Stimulated activated CD4-positive, alpha-beta T cell treated with anti-CD3 and anti-CD28 coated beads, Interleukin-2, amount 100 ng/mL, for 24 hours (primary cell): ENCODE measurements around the gene AOC3.

Experiments
- DNase-seq, 2 donors: peaks; one replicate each; pipeline ENCODE4 v3.0.0-alpha.2; 2020

The AOC3 gene, protein sequence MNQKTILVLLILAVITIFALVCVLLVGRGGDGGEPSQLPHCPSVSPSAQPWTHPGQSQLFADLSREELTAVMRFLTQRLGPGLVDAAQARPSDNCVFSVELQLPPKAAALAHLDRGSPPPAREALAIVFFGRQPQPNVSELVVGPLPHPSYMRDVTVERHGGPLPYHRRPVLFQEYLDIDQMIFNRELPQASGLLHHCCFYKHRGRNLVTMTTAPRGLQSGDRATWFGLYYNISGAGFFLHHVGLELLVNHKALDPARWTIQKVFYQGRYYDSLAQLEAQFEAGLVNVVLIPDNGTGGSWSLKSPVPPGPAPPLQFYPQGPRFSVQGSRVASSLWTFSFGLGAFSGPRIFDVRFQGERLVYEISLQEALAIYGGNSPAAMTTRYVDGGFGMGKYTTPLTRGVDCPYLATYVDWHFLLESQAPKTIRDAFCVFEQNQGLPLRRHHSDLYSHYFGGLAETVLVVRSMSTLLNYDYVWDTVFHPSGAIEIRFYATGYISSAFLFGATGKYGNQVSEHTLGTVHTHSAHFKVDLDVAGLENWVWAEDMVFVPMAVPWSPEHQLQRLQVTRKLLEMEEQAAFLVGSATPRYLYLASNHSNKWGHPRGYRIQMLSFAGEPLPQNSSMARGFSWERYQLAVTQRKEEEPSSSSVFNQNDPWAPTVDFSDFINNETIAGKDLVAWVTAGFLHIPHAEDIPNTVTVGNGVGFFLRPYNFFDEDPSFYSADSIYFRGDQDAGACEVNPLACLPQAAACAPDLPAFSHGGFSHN

DNA sequence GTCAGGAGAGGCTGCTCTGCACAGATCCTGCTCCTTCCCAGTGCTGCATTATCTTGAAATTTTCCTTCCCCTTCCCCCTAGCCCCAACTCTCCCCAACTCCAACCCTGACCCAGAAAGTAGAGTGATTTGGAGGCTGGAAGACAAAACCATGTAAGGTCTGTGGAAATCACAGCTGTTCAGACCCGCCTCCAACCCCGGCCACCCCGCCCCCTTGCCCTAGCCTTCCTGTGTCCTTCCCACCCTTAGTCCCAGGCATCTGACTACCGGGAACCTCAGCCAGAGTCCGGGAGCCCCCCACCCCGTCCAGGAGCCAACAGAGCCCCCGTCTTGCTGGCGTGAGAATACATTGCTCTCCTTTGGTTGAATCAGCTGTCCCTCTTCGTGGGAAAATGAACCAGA is at the start of gene AOC3:
Gene AOC3, plus strand, starts transcription at position 246 of the 400 bp plus-strand sequence. Its CDS starts 145 bp downstream, at position 391.
- no peak for DNase-seq

DNA sequence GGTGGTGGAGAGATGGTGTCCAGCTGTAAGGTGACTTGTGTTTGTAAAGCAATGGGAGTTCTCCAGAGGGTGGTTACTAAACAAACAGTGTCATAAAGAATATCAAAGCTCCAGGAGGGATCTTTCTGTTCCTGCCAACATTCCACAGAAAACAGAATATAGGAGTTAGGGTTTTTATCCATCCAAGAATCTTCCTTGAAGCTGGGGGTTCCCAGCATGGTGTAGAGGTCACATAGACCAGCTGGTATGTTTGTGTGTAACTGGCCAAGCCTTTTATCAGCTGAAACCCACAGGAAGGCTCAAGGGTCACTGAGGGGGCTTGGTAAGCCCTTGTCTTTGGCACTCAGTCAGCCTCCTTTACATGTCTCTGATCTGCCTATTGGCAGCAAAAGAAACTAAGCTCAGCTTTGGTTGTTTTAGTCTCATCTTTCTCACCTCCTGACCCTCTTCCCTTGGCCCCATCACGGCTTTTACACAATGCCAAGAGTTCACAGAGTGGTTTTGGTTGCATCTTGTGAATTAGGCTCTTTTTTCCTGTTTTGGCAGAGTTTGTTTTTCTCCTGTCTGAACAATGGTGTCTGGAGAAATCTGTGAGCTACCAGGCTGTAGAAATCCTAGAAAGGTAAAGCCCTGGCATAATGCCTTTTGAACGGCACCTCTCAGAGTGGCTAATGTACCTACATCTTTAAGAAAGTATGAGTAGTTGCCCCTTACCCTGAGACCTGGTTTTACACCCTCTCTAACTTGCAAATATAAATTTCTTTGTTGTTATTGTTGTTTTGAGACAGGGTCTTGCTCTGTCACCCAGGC is 47.7 kb upstream of the AOC3 start:
- DNase-seq, result no peak

DNA sequence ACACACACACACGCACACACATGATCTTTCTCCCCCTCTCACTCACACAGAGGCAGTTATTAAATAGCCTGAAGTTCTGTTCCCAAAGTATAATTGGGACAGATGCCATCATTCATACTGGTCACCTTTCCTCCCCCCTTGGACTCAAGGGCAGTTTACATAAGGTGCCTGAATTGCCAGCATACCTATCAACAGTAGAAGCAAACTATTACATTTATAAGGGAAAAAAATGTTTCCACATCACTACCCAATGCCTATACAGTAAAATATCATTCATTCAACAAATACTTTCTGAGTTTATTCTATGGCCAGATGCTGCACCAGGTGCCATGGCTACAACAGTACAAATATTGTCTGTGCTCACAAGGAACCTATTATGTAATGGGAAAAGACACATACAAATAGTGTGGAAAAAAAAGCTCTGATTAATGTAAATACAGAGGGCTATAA is 46.1 kb upstream of the AOC3 start:
- no peak for DNase-seq

DNA sequence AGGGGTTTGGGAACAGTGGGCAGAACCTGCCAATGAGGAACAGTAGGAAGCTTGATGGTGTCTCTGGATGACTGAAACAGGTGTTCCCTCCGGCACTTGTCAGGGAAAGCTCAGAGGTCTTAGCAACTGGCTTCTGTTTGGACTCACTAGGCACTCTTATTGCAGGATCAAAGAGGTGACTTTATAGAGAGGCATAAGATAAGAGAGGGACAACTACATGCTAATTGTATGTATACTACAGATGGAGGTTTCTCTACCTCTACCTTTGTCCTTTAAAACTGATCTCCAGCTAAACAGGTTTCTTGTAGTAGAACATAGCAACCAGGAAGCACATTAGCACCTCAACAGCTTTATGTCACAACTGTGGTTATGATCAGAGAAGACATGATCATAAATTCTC is 44.8 kb upstream of the AOC3 start:
- no peak for DNase-seq

DNA sequence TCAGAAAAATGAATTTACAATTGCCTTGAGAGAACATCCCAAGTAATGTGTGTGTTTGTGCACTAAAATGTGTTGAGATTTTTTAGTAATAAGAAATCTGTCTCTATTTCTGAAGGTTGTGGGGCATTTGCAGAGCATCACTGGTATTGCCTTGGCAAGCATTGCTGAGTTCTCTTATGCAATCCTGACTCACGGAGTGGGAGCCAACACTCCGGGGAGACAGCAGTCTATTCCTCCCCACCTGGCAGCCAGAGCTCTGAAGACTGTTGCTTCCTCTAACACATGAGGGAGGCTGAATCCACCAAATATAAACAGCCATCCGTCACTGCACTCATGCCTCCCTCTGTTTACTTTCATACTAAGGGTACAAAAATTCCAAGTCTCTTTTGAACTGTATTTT is 41.7 kb upstream of the AOC3 start:
- no peak for DNase-seq

DNA sequence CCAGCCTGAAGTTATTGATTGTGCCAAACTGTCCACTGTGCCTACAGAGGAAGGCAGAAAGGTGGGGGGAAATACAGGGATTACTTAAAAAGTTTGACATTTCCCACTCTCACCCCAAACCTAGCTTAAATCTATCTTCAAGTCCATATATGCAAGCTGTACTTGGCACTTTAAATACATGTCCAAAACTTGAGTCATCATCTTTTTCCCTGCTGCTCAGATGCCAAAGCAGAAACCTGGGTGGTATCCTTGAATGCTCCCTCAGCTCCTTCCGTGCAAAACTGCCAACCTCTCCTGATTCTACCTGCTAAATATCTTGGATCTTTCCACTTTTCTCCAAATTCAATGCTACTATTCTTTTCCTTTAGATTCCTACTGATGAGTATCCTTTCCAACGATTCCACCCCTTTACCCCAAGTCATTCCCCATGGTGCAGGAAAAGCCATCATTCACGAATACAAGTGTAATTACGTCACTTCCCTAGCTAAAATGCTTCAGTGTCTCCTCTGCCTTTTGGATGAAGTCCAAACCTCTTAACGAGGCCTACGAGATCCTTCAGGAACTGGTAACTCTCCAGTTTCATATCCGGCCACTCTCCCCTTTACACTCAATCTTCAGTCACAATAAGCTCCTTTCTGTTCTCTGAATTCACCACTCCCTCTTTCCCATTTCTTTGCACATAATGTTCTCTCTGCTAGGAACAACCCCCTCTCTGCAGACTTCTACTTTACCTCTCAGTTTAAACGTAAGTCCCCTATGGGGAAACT is 36.2 kb upstream of the AOC3 start:
- no peak for DNase-seq

DNA sequence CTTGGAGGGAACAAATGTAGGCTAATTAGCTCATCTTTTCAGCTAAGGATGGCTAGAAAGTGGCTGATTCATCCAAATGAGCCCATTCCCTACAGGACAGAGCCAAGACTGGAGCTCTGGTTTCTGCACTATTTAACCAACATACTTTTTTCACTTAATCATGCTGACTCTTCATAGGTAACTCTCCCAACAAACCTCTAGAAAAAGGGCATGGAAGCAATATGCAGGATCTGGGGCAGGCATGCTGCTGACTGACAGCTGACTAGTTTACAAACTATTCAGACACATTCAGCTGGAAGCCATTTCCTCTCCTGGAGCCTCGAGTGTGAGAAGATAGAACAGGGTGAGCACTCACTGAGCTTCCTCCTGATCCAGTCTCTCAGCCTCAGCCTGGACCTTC is 33.1 kb upstream of the AOC3 start:
- DNase-seq, result no peak

DNA sequence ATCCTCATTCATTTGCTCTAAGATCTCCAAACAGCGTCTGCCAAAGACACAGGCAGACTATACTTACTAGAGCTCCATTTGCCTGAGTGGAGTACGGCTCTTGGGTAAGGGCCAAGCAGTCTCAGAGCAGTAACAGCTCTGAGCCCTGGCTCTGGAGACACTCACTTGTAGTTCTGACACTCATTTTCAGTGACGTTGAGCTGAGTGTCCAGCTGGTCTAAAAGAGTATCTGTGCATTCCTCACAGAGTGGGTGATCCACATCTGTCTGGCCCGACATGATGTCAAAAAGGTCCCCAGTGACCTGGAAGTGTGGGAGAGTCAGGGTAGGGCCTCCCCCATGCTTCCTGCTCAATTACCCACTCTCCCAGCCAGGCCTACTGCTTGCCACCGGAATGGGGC is 32.6 kb upstream of the AOC3 start:
- no peak for DNase-seq

DNA sequence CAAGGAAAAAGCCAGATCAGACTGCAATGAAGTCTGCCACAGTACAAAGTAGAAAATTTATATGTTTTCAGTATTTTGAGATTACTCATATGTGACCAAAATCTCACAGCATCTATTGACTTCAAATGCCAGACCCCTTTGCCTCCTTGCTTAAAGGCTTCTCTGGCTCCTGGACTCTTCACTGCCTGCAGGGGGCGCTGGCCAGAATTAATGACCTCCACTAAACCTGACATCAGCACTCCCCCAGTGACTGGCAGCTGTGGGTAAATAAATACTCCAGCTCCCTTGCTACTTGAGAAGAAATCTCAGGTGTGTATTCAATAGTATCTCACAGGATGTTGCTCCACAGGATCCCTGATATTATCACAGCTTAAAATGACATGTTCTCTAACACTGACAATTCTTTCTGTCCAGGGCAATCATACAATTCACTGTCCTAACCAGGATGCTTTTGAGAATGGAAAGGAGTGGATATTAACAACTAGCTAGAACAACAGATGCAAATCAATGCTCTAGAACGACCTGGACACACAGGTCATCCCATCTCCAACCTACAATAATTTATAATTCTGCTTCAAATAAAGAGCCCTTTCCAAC is 31.0 kb upstream of the AOC3 start:
- peak; percentile 73 to 77 for DNase-seq

DNA sequence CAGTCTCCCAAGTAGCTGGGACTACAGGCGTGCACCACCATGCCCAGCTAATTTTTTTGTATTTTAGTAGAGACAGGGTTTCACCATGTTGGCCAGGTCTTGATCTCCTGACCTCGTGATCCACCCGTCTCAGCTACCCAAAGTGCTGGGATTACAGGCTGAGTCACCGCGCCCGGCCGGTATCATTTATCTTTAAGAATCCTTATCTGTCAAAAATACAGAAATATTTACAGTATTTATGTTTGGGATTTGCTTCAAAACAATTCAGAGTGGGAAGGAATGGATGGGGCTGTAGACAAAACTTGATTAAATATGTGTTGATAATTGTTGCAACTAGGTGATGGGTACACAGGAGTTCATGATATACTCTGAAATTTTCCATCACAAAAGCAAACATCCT is 29.8 kb upstream of the AOC3 start:
- no peak for DNase-seq

DNA sequence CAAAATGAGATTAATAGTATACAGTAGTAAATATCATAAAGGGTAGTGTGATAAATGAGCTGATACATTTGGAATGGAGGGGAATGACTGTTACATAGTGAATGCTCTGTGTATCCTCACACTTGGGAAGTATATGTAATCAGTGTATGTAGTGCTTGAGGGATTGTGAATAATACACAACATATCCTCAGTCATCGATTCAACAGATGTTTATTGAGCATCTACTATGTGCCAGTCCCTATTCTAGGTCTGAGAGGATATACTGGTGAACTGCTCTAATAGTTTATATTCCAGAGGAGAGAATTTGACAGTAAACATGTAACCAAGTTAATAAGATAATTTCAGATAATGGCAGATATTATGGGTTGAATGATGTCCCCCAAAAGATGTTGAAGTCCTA is 23.5 kb upstream of the AOC3 start:
- no peak for DNase-seq

DNA sequence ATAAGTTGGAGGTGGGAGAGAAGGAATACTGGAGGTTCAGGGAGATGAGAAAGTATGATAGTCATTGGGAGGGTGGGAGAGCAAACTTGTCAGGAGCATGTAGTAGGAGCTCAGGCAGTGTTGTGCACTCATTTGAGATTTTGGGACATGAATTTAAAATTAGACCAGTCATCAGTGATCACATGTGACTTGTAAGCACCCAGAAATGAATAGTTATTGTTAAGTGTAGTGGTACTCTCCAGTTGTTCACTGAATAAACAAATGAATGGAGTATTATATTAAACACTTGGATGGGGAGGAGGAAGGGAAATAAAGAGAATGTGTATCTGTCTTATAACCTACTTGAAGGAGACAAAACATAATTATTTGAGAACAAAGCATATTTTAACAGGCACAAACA is 20.0 kb upstream of the AOC3 start:
- no peak for DNase-seq

DNA sequence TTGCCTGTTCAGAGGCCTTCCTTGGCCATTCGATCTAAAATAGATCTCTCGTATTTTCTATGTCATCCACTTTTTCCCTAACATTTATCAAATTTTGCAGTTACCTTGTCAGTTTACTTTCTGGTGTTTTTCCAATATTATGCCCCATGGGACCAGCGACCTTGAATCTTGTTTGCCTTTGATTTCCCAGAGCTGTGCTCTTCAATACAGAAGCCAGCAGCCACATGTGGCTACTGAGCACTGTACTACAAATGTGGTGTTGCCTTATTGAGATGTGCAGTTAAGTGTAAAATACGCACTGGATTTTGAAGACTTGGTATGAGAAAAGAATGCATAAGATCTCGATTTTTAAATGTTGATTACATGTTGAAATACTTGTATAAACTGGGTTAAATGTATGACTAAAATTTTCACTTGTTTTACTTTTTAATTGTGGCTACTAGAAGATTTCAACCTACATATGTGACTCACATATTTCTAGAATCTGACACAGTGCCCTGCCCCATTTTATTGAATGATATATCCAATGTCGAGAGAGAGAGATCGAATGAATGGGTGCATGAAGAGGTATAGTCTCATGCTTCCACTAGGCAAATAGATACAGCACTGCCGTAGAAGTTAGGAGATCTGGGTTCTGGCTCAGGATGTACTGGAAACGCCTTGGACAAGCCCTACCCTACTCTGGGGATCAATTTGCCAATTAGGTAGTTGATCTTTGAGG is 18.6 kb upstream of the AOC3 start:
- DNase-seq, result no peak

DNA sequence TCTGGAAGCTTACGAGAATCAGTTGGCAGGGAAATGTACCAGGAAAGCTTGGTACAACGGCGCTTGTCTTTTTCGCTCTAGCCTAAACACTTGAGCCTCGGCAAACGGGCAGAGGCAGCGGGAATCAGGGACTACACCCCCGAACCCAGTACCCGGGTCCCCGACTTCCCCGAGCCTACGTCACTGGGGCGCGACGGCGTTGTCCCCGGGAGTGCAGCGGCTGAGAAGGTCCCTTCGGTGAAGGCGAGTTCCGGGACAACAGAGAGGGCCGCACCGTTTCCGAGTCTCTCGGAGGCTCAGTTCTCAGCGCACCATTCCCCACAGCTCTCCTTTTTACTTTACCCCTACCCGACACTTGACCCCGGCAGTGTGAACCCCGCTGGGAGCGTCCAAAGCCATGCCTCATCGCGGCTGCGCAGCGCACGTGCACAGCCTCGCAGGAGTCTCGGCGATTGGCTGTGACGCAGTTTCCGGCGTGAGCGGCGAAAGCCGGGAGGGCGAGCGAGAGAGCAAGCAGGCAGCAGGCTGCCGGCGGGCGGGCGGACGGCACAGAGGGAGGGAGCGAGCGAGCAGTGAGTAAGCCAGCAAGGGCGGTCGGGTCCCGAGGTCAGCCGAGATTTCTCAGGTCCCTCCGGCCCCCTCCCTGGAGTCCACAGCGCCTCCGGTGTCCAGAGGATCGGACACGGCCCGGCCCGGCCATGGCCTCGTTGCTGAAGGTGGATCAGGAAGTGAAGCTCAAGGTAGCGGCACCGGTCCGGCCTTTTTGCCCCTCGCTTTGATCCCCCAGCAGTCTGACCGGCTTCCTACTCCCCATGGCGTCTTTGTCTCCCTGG is 17.8 kb upstream of the AOC3 start, which contains the start of gene PSME3:
Gene PSME3, plus strand, starts transcription at position 464 of the 833 bp plus-strand sequence. Its CDS starts 235 bp downstream, at position 699.
- peak; percentile 90 to 91 for DNase-seq

DNA sequence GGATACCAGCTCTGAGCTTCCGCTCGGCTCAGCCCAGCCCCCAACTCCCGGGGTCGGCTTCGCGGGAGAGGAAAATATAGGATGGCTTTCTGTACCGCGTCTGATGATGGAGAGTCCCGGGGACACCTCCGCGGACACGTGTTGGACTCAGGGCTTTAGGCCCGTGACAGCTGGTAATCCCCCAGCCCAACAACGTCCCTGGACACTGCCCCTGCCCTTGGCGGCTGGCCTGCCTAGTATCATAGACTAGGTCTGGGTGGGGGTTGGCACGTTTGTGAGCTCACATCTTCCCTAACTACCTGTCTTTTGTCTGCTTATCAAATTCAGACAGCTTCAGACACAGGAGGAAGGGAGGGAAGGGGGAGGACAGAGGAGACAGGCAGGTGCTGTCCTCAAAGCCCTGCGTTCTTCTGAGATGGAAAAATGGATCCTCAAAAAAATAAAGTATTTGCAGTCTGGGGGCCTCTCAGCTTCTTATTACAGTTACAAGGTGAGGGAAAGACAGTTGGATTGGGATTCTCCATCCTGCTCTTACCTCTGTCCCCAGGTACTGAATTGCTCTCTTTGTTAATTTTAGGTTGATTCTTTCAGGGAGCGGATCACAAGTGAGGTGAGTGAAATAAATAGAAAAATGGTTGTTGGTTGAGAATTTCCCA is 17.1 kb upstream of the AOC3 start:
- DNase-seq, result no peak

DNA sequence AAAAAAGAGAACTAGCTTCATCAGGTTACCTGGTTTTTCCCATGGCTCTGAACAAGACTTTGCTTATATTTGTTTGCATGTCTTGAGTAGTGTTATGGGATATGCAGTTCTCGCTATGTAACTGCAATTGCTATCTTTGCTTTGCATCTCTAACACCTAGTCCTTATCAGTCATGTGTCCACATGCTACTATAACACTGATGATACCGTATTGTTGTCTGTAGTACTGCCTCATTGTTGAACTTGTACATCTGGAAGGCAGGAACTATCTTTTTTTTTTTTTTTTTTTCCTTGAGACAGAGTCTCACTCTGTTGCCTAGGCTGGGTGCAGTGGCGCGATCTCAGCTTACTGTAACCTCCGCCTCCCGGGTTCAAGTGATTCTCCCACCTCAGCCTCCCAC is 15.3 kb upstream of the AOC3 start:
- DNase-seq, result no peak

DNA sequence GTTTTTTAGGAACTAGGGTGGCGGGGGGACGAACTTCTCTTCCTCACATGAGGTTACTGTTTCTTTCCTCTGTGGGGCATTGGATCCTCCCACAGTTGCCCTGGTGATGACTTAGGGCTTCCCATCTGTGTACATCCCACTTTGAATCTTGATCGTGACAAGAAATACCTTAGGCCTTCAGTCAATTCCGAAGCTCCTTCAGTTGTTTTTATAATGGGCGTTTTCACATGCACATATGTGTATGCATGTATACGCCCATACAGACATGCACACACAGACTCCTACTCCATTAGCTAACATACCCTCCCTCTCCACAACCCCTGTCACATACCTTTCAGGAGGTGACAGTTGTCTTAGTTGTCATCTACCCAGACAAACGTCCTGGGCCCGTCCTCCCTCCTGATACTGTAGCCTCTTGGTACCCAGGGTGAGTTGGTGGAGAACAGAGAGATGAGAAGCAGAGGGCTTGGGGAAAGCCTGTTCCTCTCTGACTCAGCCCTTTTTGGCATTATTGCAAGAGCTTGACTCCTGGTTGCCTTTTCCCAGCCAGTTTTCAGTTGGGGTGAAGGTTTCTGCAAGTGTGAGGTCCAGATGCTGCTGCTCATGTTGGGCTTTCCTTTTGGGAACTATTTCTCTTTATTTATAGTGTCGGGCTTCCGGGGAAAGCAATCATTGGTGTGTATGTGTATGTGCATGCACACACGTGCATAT is 8.9 kb upstream of the AOC3 start:
- no peak for DNase-seq

DNA sequence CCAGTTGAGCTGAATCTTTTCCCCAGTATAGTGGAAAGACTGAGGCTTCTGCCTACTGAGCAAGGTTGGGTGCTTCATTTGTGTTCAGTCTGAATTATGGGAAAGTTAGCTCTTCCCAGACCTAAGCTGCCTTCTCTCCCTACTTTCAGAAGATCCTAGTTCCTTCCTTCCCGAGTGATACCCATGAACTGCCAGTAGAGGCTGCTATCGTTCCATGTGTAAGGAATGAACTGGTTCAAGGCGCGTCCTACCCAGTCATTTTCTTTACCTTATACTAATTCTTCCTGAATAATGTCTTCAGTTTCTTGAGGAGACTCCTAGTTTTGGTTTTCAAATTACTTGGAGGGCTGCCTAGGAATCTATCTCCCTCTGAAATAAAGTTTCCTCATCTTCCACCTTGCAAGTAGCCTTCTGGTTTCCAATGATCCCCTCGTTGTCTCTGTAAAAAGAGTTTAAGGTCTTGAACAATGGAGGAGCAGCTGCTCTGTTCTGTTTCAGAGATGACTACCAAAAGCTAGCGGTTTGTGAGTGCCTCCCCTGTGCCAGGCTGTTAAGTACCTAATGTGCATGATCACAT is 7.6 kb upstream of the AOC3 start:
- DNase-seq, result no peak

DNA sequence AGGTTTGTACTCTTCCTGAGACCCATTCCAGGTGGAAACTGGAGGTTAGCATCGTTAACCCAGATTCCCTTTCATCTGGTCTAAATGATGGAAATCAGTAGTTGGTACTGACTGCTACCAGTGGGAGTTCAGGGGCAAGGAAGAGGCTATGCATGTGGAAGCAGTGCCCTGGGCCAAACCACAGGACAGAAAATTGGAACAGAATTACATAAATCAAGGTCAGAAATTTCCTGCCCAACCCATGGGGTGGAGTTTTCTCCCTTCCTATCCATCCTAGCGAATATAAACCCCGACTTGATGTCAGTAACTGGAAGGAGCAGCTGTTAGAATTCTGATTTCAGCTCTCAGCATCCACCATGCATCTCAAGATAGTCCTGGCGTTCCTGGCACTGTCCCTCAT is 6.7 kb upstream of the AOC3 start, which contains the start of gene AOC2:
Gene AOC2, plus strand, starts transcription at position 310 of the 400 bp plus-strand sequence. Its CDS starts 47 bp downstream, at position 357.
- no peak for DNase-seq
